DMS 273 (cell line): ENCODE results near the gene EDN1.

ENCODE experiments used
- DNase-seq: peaks from one replicate; lab custom pipeline; 2025; ENCODE audit not compliant: unreplicated experiment; lab: John Stamatoyannopoulos, UW

The EDN1 gene

GRCh38 chr6:12269110-12269509, 21.1 kb upstream of the EDN1 start:
- no peak for DNase-seq

- no peak for DNase-seq
Observed at GRCh38 chr6:12270551-12271230, 19.5 kb upstream of the EDN1 start.

- no peak for DNase-seq
Observed at GRCh38 chr6:12271594-12271993, 18.6 kb upstream of the EDN1 start.

- DNase-seq = no peak
Observed at GRCh38 chr6:12271997-12272396, 18.2 kb upstream of the EDN1 start.

- DNase-seq = no peak
Observed at GRCh38 chr6:12275107-12275506, 15.1 kb upstream of the EDN1 start.

- DNase-seq = no peak
Observed at GRCh38 chr6:12276930-12277315, 13.2 kb upstream of the EDN1 start.

GRCh38 chr6:12277386-12277785, 12.8 kb upstream of the EDN1 start:
- DNase-seq = no peak

- DNase-seq = no peak
Observed at GRCh38 chr6:12278915-12279314, 11.2 kb upstream of the EDN1 start.

GRCh38 chr6:12279322-12280091, 10.7 kb upstream of the EDN1 start:
- no peak for DNase-seq

- DNase-seq = no peak
Observed at GRCh38 chr6:12280458-12280857, 9.7 kb upstream of the EDN1 start.

GRCh38 chr6:12280902-12281301, 9.3 kb upstream of the EDN1 start:
- DNase-seq = no peak

- no peak for DNase-seq
Observed at GRCh38 chr6:12283904-12284303, 6.3 kb upstream of the EDN1 start.

- DNase-seq = no peak
Observed at GRCh38 chr6:12286373-12287110, 3.6 kb upstream of the EDN1 start.

GRCh38 chr6:12288211-12288618, 1.9 kb upstream of the EDN1 start:
- no peak for DNase-seq

GRCh38 chr6:12288914-12289313, 1.2 kb upstream of the EDN1 start:
- DNase-seq = no peak

GRCh38 chr6:12289365-12289919, 719 bp upstream of the EDN1 start:
- peak; percentile 71 for DNase-seq

- no peak for DNase-seq
Observed at GRCh38 chr6:12291071-12291838, 1.1 kb downstream of the EDN1 start.

- no peak for DNase-seq
Observed at GRCh38 chr6:12291839-12292604, 1.9 kb downstream of the EDN1 start.

GRCh38 chr6:12293235-12293930, 3.2 kb downstream of the EDN1 start:
- no peak for DNase-seq
